ENCODE measurements around the gene PKDCC.
"Not testable (repeated sequence)": the region's sequence is repeated elsewhere in the genome, so short reads cannot be mapped to it uniquely, and the experiment has no call there.

The PKDCC gene

GRCh38 chr2:42031281-42032223 is 16.3 kb upstream of the PKDCC start:
- no peaks in the 10 kb centered on the region for H3K4me1 ChIP-seq (ENCODE audit: control insufficient read depth, insufficient read depth, low read length, unreplicated experiment)
- no peak overlapping the region for H3K27ac ChIP-seq (ENCODE audit: low read depth, low read length)
- H3K27me3 ChIP-seq (ENCODE audit: insufficient read depth, low read length) = peaks cover 8% of the 10 kb centered on the region; the same call in 1 of the 2 replicates
- H2AFZ ChIP-seq (ENCODE audit: low read length, unreplicated experiment) = no peak overlapping the region
- no peak overlapping the region for H3K4me3 ChIP-seq (ENCODE audit: low read depth, low read length)
- H3K36me3 ChIP-seq (ENCODE audit: insufficient read depth, low read length) = no peaks in the 10 kb centered on the region
- H3K79me2 ChIP-seq (ENCODE audit: control insufficient read depth, insufficient read depth, low read length, unreplicated experiment) = no peaks in the 10 kb centered on the region

DNA sequence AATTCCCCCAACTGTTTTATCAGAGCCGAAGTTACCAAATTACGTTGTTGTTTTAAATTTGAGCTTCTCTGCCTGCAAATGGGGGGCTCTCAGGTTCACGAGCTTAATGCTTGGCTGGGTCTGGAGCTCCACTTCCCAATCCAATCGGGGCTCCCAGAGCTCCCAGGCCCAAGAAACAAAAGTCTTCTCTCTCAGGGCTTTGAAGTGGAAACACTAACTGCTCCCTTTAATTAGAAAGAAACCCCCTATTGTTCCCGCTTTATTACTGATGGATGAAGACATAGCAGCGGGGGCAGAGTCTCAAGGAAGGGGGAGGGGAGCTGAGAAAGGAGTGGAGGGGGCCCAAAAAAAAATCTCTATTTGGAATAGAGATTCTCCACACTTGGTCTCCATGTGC is 15.6 kb upstream of the PKDCC start:
- no peak overlapping the region for H2AFZ ChIP-seq (ENCODE audit: low read length, unreplicated experiment)
- no peaks in the 10 kb centered on the region for H3K4me1 ChIP-seq (ENCODE audit: control insufficient read depth, insufficient read depth, low read length, unreplicated experiment)
- H3K36me3 ChIP-seq (ENCODE audit: insufficient read depth, low read length) = no peaks in the 10 kb centered on the region
- H3K4me3 ChIP-seq (ENCODE audit: low read depth, low read length) = no peak overlapping the region
- no peak overlapping the region for H3K27ac ChIP-seq (ENCODE audit: low read depth, low read length)
- H3K79me2 ChIP-seq (ENCODE audit: control insufficient read depth, insufficient read depth, low read length, unreplicated experiment) = no peaks in the 10 kb centered on the region
- peaks cover 8% of the 10 kb centered on the region; the same call in 1 of the 2 replicates for H3K27me3 ChIP-seq (ENCODE audit: insufficient read depth, low read length)

DNA sequence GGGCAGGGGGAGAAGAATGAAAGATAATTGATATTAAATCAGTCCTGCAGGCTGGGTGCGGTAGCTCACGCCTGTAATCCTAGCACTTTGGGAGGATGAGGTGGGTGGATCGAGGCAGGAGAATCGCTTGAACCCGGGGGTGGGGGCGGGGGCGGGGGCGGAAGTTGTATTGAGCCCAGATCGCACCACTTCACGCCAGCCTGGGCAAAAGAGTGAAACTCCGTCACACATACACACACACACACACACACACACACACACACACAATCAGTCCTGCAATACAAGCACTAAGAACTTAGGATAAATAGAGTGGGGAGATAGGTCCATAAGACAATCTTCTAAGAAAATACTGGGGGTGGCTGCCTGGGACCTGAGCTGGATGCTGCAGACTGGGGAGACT is 15.1 kb upstream of the PKDCC start:
- H3K4me3 ChIP-seq (ENCODE audit: low read depth, low read length) = no peak overlapping the region
- no peaks in the 10 kb centered on the region for H3K79me2 ChIP-seq (ENCODE audit: control insufficient read depth, insufficient read depth, low read length, unreplicated experiment)
- no peak overlapping the region for H3K27ac ChIP-seq (ENCODE audit: low read depth, low read length)
- H2AFZ ChIP-seq (ENCODE audit: low read length, unreplicated experiment) = no peak overlapping the region
- no peaks in the 10 kb centered on the region for H3K36me3 ChIP-seq (ENCODE audit: insufficient read depth, low read length)
- H3K27me3 ChIP-seq (ENCODE audit: insufficient read depth, low read length) = peaks cover 8% of the 10 kb centered on the region; the same call in 1 of the 2 replicates
- H3K4me1 ChIP-seq (ENCODE audit: control insufficient read depth, insufficient read depth, low read length, unreplicated experiment) = no peaks in the 10 kb centered on the region

- H3K79me2 ChIP-seq (ENCODE audit: control insufficient read depth, insufficient read depth, low read length, unreplicated experiment); H2AFZ ChIP-seq (ENCODE audit: low read length, unreplicated experiment); H3K27ac ChIP-seq (ENCODE audit: low read depth, low read length); H3K4me1 ChIP-seq (ENCODE audit: control insufficient read depth, insufficient read depth, low read length, unreplicated experiment); H3K4me3 ChIP-seq (ENCODE audit: low read depth, low read length); H3K36me3 ChIP-seq (ENCODE audit: insufficient read depth, low read length); H3K27me3 ChIP-seq (ENCODE audit: insufficient read depth, low read length): not testable (repeated sequence)
Measured at GRCh38 chr2:42034096-42034495, 13.7 kb upstream of the PKDCC start.

GRCh38 chr2:42035241-42035640 is 12.6 kb upstream of the PKDCC start:
- H3K36me3 ChIP-seq (ENCODE audit: insufficient read depth, low read length) = no peaks in the 10 kb centered on the region
- peaks cover 8% of the 10 kb centered on the region; the same call in 1 of the 2 replicates for H3K27me3 ChIP-seq (ENCODE audit: insufficient read depth, low read length)
- H3K79me2 ChIP-seq (ENCODE audit: control insufficient read depth, insufficient read depth, low read length, unreplicated experiment) = no peaks in the 10 kb centered on the region
- no peak overlapping the region for H3K4me3 ChIP-seq (ENCODE audit: low read depth, low read length)
- H2AFZ ChIP-seq (ENCODE audit: low read length, unreplicated experiment) = no peak overlapping the region
- H3K27ac ChIP-seq (ENCODE audit: low read depth, low read length) = no peak overlapping the region
- H3K4me1 ChIP-seq (ENCODE audit: control insufficient read depth, insufficient read depth, low read length, unreplicated experiment) = no peaks in the 10 kb centered on the region

GRCh38 chr2:42036413-42036812 is 11.4 kb upstream of the PKDCC start:
- no peak overlapping the region for H3K4me3 ChIP-seq (ENCODE audit: low read depth, low read length)
- no peaks in the 10 kb centered on the region for H3K4me1 ChIP-seq (ENCODE audit: control insufficient read depth, insufficient read depth, low read length, unreplicated experiment)
- H3K79me2 ChIP-seq (ENCODE audit: control insufficient read depth, insufficient read depth, low read length, unreplicated experiment) = no peaks in the 10 kb centered on the region
- no peak overlapping the region for H2AFZ ChIP-seq (ENCODE audit: low read length, unreplicated experiment)
- H3K27me3 ChIP-seq (ENCODE audit: insufficient read depth, low read length) = peaks cover 11% of the 10 kb centered on the region
- no peak overlapping the region for H3K27ac ChIP-seq (ENCODE audit: low read depth, low read length)
- no peaks in the 10 kb centered on the region for H3K36me3 ChIP-seq (ENCODE audit: insufficient read depth, low read length)

- peaks cover 6% of the 10 kb centered on the region; the same call in 1 of the 2 replicates for H3K27me3 ChIP-seq (ENCODE audit: insufficient read depth, low read length)
- no peak overlapping the region for H3K4me3 ChIP-seq (ENCODE audit: low read depth, low read length)
- H2AFZ ChIP-seq (ENCODE audit: low read length, unreplicated experiment) = no peak overlapping the region
- H3K79me2 ChIP-seq (ENCODE audit: control insufficient read depth, insufficient read depth, low read length, unreplicated experiment) = no peaks in the 10 kb centered on the region
- no peaks in the 10 kb centered on the region for H3K36me3 ChIP-seq (ENCODE audit: insufficient read depth, low read length)
- H3K4me1 ChIP-seq (ENCODE audit: control insufficient read depth, insufficient read depth, low read length, unreplicated experiment) = no peaks in the 10 kb centered on the region
- H3K27ac ChIP-seq (ENCODE audit: low read depth, low read length) = no peak overlapping the region
Measured at GRCh38 chr2:42036940-42037339, 10.9 kb upstream of the PKDCC start.

- H3K4me1 ChIP-seq (ENCODE audit: control insufficient read depth, insufficient read depth, low read length, unreplicated experiment) = no peaks in the 10 kb centered on the region
- no peak overlapping the region for H3K4me3 ChIP-seq (ENCODE audit: low read depth, low read length)
Measured at GRCh38 chr2:42040643-42041278, 7.1 kb upstream of the PKDCC start.

GRCh38 chr2:42041377-42042127 is 6.3 kb upstream of the PKDCC start:
- Histone ChIP-seq H3K4me1 (ENCODE audit: control insufficient read depth, insufficient read depth, low read length, unreplicated experiment) (no peaks in the 10 kb centered on the region), H3K27ac (ENCODE audit: low read depth, low read length) (no peak overlapping the region), H3K4me3 (ENCODE audit: low read depth, low read length) (no peak overlapping the region), H3K79me2 (ENCODE audit: control insufficient read depth, insufficient read depth, low read length, unreplicated experiment) (no peaks in the 10 kb centered on the region), H2AFZ (ENCODE audit: low read length, unreplicated experiment) (no peak overlapping the region), H3K36me3 (ENCODE audit: insufficient read depth, low read length) (no peaks in the 10 kb centered on the region), H3K27me3 (ENCODE audit: insufficient read depth, low read length) (peaks cover 7% of the 10 kb centered on the region)

More at GRCh38 chr2:42040643-42041278, 7.1 kb upstream of the PKDCC start:
- Histone ChIP-seq H3K27ac (ENCODE audit: low read depth, low read length) (no peak overlapping the region), H3K79me2 (ENCODE audit: control insufficient read depth, insufficient read depth, low read length, unreplicated experiment) (no peaks in the 10 kb centered on the region), H2AFZ (ENCODE audit: low read length, unreplicated experiment) (no peak overlapping the region), H3K36me3 (ENCODE audit: insufficient read depth, low read length) (no peaks in the 10 kb centered on the region), H3K27me3 (ENCODE audit: insufficient read depth, low read length) (peaks cover 6% of the 10 kb centered on the region)

DNA sequence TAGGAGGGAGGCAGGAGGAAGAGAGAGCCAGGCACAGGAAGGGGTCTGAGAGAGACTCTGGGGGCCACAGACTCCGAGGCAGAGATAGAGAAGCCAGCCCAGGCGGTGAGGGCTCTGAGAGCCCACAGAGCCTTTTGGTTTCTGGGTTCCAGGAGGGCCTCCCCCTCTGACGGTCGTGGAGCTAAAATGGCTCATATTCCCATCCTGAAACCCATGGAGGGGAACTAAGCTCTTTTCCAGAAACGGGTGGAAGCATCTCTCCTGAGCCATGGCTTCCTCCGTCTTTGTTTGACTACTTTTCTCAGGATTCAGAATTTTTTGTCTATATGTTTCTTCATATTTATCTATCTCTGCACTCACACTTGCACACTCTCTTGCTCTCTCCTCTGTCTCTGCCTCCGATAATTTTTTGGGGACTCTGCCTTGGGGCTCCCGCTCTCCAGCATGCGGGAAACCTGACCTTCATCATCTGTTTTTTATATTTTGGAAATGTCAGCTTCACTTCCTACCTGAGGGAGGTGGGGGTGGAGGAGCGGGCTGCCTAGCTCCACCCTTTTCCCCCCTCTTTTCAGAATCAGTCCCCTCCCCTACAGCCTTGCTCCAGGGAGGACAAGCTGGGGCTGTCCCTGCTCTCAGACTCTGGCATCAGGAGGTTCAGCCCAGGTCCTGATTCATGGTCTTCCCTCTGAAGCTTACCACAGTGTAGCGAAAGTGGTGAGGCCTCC is 5.0 kb upstream of the PKDCC start:
- Histone ChIP-seq H3K4me3 (ENCODE audit: low read depth, low read length) (no peak overlapping the region), H3K4me1 (ENCODE audit: control insufficient read depth, insufficient read depth, low read length, unreplicated experiment) (no peaks in the 10 kb centered on the region), H3K27ac (ENCODE audit: low read depth, low read length) (no peak overlapping the region), H3K36me3 (ENCODE audit: insufficient read depth, low read length) (no peaks in the 10 kb centered on the region), H2AFZ (ENCODE audit: low read length, unreplicated experiment) (no peak overlapping the region), H3K27me3 (ENCODE audit: insufficient read depth, low read length) (peaks cover 16% of the 10 kb centered on the region), H3K79me2 (ENCODE audit: control insufficient read depth, insufficient read depth, low read length, unreplicated experiment) (no peaks in the 10 kb centered on the region)
